Progenitor cell of endocrine pancreas (in vitro differentiated cells): ENCODE measurements around the gene ZNF148. TPM values are rescaled to one million over a fixed set of nuclear protein-coding genes. Genes with fewer than 3 reads are reported as not detected.

Experiments
- DNase-seq: peaks from one replicate; pipeline ENCODE4 v3.0.0; 2021; ENCODE audit warnings: low spot score; ENCODE audit not compliant: unreplicated experiment
- H3K27ac Mint-ChIP-seq: 2 replicates; pipeline ENCODE4 v1.8.0; 2021; ENCODE audit warnings: mild to moderate bottlenecking, moderate library complexity, mixed read lengths
- H3K27me3 Mint-ChIP-seq: 2 replicates; pipeline ENCODE4 v1.8.0; 2021; ENCODE audit warnings: mixed read lengths
- H3K36me3 Mint-ChIP-seq: 2 replicates; pipeline ENCODE4 v1.8.0; 2022; ENCODE audit warnings: mixed read lengths; ENCODE audit not compliant: insufficient read depth
- H3K4me1 Mint-ChIP-seq: 2 replicates; pipeline ENCODE4 v1.8.0; 2021; ENCODE audit warnings: low read depth, mixed read lengths
- H3K4me3 Mint-ChIP-seq: 2 replicates; pipeline ENCODE4 v1.8.0; 2021; ENCODE audit warnings: low read depth, mild to moderate bottlenecking, moderate library complexity, mixed read lengths
- H3K9me3 Mint-ChIP-seq: 2 replicates; pipeline ENCODE4 v1.8.0; 2021; ENCODE audit warnings: low read depth, mixed read lengths
- total RNA-seq: library from RNA; stranded (reverse); gene quantifications from 2 replicates; pipeline ENCODE4 v1.2.1, GENCODE V29; 2021
- TF ChIP-seq, protein P1 (sequence below): fragments of 200-600 bp; sonication (generic); IDR thresholded peaks from one replicate; pipeline ENCODE4 v1.5.0; 2021; ENCODE audit warnings: antibody characterized with exemption, mild to moderate bottlenecking; ENCODE audit not compliant: unreplicated experiment

Gene ZNF148
- total RNA-seq, 1 donor from 2014 or later = 48.6 TPM

DNA sequence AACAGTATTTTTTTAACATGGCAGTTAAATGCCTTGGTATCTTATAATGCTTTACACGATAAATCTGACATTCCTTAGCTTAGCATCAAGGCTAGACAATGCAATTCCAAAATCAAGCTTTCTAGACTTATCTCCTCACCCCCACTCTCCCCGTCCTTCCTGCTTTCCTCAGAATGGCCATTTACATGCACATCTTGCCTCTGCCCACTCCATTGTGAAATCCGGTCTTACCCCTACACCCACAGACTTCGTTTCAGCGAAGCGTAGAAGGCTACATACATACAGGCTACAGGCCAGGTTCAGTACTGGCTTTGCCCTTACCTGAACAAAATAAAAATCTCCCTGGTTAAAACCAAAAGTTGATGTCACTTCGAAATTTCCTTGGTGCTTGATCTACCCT, 104.0 kb downstream of the ZNF148 start:
- Mint-ChIP-seq H3K36me3 (peaks cover 35% of the 10 kb centered on the region), H3K4me1 (no peaks in the 10 kb centered on the region), H3K27ac (peak overlapping the region; percentile 26), H3K4me3 (no peak overlapping the region), H3K27me3 (no peaks in the 10 kb centered on the region), H3K9me3 (peaks cover 26% of the 10 kb centered on the region)
- TF ChIP-seq, protein P1, sequence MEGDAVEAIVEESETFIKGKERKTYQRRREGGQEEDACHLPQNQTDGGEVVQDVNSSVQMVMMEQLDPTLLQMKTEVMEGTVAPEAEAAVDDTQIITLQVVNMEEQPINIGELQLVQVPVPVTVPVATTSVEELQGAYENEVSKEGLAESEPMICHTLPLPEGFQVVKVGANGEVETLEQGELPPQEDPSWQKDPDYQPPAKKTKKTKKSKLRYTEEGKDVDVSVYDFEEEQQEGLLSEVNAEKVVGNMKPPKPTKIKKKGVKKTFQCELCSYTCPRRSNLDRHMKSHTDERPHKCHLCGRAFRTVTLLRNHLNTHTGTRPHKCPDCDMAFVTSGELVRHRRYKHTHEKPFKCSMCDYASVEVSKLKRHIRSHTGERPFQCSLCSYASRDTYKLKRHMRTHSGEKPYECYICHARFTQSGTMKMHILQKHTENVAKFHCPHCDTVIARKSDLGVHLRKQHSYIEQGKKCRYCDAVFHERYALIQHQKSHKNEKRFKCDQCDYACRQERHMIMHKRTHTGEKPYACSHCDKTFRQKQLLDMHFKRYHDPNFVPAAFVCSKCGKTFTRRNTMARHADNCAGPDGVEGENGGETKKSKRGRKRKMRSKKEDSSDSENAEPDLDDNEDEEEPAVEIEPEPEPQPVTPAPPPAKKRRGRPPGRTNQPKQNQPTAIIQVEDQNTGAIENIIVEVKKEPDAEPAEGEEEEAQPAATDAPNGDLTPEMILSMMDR = no peak
- no peak for DNase-seq

- TF ChIP-seq, protein P1 = no peak
- peaks cover 37% of the 10 kb centered on the region for H3K36me3 Mint-ChIP-seq
- no peak overlapping the region for H3K4me3 Mint-ChIP-seq
- DNase-seq = no peak
- no peaks in the 10 kb centered on the region for H3K27me3 Mint-ChIP-seq
- no peak overlapping the region for H3K27ac Mint-ChIP-seq
- H3K9me3 Mint-ChIP-seq = peaks cover 28% of the 10 kb centered on the region
- H3K4me1 Mint-ChIP-seq = peaks cover 2% of the 10 kb centered on the region
Observed at GRCh38 chr3:125267460-125267859, 107.7 kb downstream of the ZNF148 start.

- H3K36me3 Mint-ChIP-seq = peaks cover 37% of the 10 kb centered on the region
- no peak overlapping the region for H3K4me3 Mint-ChIP-seq
- no peak overlapping the region for H3K27ac Mint-ChIP-seq
- TF ChIP-seq, protein P1 = no peak
- no peak for DNase-seq
- peaks cover 2% of the 10 kb centered on the region for H3K4me1 Mint-ChIP-seq
- H3K27me3 Mint-ChIP-seq = no peaks in the 10 kb centered on the region
- H3K9me3 Mint-ChIP-seq = peaks cover 28% of the 10 kb centered on the region
Observed at GRCh38 chr3:125266971-125267370, 108.2 kb downstream of the ZNF148 start.

GRCh38 chr3:125262161-125262560, 113.0 kb downstream of the ZNF148 start:
- TF ChIP-seq, protein P1 = no peak
- DNase-seq = no peak
- H3K4me3 Mint-ChIP-seq = no peak overlapping the region
- no peak overlapping the region for H3K27ac Mint-ChIP-seq
- peaks cover 12% of the 10 kb centered on the region for H3K4me1 Mint-ChIP-seq
- H3K9me3 Mint-ChIP-seq = peaks cover 18% of the 10 kb centered on the region
- H3K27me3 Mint-ChIP-seq = no peaks in the 10 kb centered on the region
- H3K36me3 Mint-ChIP-seq = peaks cover 28% of the 10 kb centered on the region

DNA sequence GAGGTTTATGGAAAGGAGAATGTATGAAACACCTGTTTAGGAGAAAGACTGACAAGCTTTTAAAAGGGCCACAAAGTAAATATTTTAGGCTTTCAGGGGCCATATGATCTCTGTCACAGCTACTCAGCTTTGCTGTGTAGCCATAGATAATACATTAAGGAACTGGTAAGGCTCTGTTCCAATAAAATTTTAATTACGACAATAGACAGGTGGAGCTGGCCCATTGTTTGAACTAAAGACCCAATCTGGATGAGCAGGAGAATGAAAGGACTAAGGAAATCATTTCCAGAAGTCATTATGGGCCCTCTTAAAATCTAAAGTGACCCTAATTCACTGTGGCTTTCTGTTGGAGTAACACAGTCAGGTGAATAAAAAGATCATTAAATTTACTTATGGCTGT, 114.1 kb downstream of the ZNF148 start:
- H3K4me3 Mint-ChIP-seq = no peak overlapping the region
- no peak for DNase-seq
- H3K36me3 Mint-ChIP-seq = peaks cover 26% of the 10 kb centered on the region
- TF ChIP-seq, protein P1 = no peak
- no peaks in the 10 kb centered on the region for H3K27me3 Mint-ChIP-seq
- H3K9me3 Mint-ChIP-seq = peaks cover 15% of the 10 kb centered on the region
- peak overlapping the region; percentile 6 for H3K27ac Mint-ChIP-seq
- H3K4me1 Mint-ChIP-seq = peaks cover 12% of the 10 kb centered on the region
